ENCODE data around the gene TFCP2L1.
A peak's percentile ranks its signal among the peaks of the same experiment; 100 is the strongest.

The TFCP2L1 gene

GRCh38 chr2:121212661-121213325 is 72.2 kb downstream of the TFCP2L1 start:
- Mint-ChIP-seq H3K4me1 (no peaks in the 10 kb centered on the region), H3K27me3 (ENCODE audit: low read depth) (peaks cover 6% of the 10 kb centered on the region), H3K36me3 (ENCODE audit: low read depth) (no peaks in the 10 kb centered on the region), H3K4me3 (no peak overlapping the region), H3K9me3 (no peaks in the 10 kb centered on the region), H3K27ac (peak overlapping the region in 1 of 3 experiments; percentile 66)
- no peak for TF ChIP-seq CTCF (IDR thresholded peaks at IDR 0.05; ENCODE audit: unreplicated experiment in 3 of 3)

GRCh38 chr2:121211689-121212151 is 73.3 kb downstream of the TFCP2L1 start:
- Mint-ChIP-seq H3K36me3 (ENCODE audit: low read depth) (no peaks in the 10 kb centered on the region), H3K4me1 (no peaks in the 10 kb centered on the region), H3K9me3 (no peaks in the 10 kb centered on the region), H3K27me3 (ENCODE audit: low read depth) (peaks cover 6% of the 10 kb centered on the region), H3K27ac (peak overlapping the region in 1 of 3 experiments; percentile 66), H3K4me3 (no peak overlapping the region)
- TF ChIP-seq CTCF (IDR thresholded peaks at IDR 0.05; ENCODE audit: unreplicated experiment in 3 of 3): no peak

- H3K9me3 Mint-ChIP-seq: no peaks in the 10 kb centered on the region
- no peaks in the 10 kb centered on the region for H3K36me3 Mint-ChIP-seq (ENCODE audit: low read depth)
- peaks cover 6% of the 10 kb centered on the region for H3K27me3 Mint-ChIP-seq (ENCODE audit: low read depth)
- no peaks in the 10 kb centered on the region for H3K4me1 Mint-ChIP-seq
- peak overlapping the region in 1 of 3 experiments; percentile 50 for H3K27ac Mint-ChIP-seq
- no peak for TF ChIP-seq CTCF (IDR thresholded peaks at IDR 0.05; ENCODE audit: unreplicated experiment in 3 of 3)
- H3K4me3 Mint-ChIP-seq: no peak overlapping the region
Observed at GRCh38 chr2:121211251-121211650, 73.8 kb downstream of the TFCP2L1 start.

GRCh38 chr2:121210691-121211090 is 74.3 kb downstream of the TFCP2L1 start:
- no peak overlapping the region for H3K4me3 Mint-ChIP-seq
- H3K9me3 Mint-ChIP-seq: no peaks in the 10 kb centered on the region

GRCh38 chr2:121209014-121209610 is 75.9 kb downstream of the TFCP2L1 start:
- Mint-ChIP-seq H3K9me3 (no peaks in the 10 kb centered on the region), H3K27ac (peak overlapping the region in 1 of 3 experiments; percentile 60), H3K4me1 (no peaks in the 10 kb centered on the region), H3K36me3 (ENCODE audit: low read depth) (no peaks in the 10 kb centered on the region), H3K4me3 (no peak overlapping the region), H3K27me3 (ENCODE audit: low read depth) (no peaks in the 10 kb centered on the region)
- no peak for TF ChIP-seq CTCF (IDR thresholded peaks at IDR 0.05; ENCODE audit: unreplicated experiment in 3 of 3)

More at GRCh38 chr2:121210691-121211090, 74.3 kb downstream of the TFCP2L1 start:
- Mint-ChIP-seq H3K36me3 (ENCODE audit: low read depth) (no peaks in the 10 kb centered on the region), H3K27ac (peak overlapping the region in 1 of 3 experiments; percentile 50), H3K27me3 (ENCODE audit: low read depth) (peaks cover 6% of the 10 kb centered on the region), H3K4me1 (no peaks in the 10 kb centered on the region)
- no peak for TF ChIP-seq CTCF (IDR thresholded peaks at IDR 0.05; ENCODE audit: unreplicated experiment in 3 of 3)

Measured in nephron (organoid).